Measurements from ENCODE around the gene ZNF275.
"Not testable (repeated sequence)": the region's sequence is repeated elsewhere in the genome, so short reads cannot be mapped to it uniquely, and the experiment has no call there.

ZNF275 gene

DNA sequence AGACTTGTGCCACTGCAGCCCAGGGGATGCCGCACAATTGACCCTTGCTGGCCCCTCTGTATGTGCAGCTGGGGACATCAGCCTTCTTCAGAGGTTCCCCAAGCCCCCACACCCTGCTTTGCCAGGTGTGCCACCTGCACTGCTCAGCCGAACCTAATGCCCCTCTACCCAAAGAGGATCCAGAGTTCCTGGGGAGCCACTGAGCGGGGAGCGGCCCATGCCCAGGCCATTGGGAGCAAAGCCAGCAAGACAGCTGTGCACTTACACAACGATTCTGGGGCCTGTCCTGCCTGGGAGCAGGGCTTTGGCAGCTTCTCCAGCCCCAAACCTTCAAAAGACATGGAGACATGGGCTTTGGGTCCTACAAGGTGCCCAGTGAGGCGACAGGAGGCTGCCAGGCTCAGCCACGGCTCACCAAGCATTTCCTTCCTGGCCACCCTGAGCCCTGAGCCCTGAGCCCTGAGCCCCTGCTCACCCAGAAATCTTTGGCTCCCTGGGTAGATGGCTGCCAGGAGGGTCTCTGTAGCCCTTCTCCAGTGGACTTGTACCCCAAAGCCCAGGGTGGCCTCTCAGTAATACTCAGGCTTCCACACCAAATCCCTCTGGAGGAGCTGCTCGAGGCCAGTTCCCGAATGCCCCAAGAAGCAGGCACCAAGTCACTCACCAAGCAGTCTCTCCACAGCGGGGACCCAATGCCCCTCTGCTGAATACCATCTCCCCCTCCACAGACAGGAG is 54.2 kb downstream of the ZNF275 start:
- no peak for DNase-seq (ENCODE audit: low spot score)

DNA sequence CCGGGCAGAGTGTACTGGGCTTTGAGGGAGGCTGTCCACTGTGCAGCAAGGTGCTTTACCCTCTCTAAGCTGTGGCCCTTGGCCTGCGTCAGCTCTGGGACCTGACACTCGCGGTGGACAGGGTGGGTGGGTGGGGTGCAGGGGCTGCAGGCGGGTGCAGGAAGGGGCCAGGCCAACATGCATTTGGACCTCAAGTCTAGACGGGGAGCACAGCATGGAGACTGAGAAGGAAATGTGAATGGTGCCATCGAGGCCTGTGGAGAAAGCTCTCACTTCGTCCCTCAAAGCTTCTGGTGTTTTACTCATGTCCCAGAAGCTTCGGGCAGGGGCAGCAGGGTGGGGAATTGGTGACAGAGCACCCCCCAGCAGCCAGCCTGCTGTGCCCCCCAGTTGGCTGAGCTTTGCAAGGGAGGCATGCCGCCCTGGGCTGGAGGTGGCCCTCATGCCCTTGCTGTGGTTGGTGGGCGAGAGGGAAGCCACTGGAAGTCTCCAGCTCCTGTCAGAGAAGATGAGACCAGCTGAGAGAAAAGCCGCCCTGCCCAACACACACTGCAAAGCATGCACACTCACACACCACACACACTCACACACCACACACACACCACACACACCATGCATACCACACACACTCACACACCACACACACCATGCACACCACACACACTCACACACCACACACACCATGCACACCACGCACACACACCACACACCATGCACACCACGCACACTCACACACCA is 54.9 kb downstream of the ZNF275 start:
- no peak for DNase-seq (ENCODE audit: low spot score)

DNA sequence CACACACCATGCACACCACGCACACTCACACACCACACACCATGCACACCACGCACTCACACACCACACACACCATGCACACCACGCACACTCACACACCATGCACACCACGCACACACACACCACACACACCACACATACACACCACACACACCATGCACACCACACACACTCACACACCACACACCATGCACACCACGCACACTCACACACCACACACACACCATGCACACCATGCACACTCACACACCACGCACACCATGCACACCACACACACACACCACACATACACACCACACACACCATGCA is 55.5 kb downstream of the ZNF275 start:
- DNase-seq (ENCODE audit: low spot score): not testable (repeated sequence)

DNA sequence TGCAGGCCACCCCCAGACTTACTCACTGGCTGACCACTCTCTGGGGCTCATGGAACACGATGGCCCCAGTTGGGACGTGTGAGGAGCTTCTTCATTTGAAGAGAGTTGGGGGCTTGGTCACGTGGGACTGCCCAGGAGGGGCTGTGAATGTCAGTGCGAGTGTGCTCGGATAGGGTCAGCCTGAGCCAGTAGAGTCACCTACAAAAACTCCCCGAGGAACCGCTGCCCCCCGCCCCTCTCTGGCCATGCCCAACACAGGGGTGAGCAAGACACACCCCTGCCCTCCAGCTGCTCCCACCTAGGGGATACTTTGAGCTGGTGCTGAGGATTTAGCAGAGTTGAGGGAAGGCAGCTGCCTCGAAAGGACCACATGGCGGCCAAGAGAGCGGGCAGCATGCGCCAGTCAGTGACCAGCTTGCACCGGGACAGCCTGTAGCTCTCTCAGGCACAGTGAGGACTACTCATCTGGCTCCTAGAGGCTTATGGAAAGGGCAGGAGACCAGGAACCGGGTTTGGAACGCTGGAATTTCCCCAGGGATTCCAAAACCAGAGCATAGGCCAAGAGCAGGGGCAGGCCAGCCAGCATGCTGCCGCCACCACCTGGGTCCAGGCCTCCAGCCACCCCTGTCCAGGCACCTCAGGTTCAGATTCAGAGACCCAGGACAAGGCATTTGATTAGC is 58.8 kb downstream of the ZNF275 start:
- DNase-seq (ENCODE audit: low spot score): no peak

DNA sequence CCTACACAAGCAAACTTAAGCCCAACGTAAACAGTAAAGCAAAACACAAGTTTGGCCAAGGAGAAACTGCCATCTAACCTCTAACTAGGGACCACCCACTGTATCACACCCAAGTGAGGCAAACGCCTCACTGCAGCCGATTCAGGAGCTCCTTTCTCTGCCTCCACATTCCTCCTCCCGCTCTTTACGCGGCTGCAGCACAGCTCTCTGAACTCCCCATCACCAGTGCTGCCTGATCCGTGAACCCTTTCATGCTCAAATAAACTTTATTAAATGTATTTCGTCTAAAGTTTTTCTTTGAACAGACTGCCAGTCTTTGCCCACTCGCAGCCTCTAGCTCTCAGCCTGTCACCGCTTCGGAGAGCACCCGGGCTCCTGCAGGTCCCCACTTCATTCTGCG is 60.7 kb downstream of the ZNF275 start:
- no peak for DNase-seq (ENCODE audit: low spot score)

DNA sequence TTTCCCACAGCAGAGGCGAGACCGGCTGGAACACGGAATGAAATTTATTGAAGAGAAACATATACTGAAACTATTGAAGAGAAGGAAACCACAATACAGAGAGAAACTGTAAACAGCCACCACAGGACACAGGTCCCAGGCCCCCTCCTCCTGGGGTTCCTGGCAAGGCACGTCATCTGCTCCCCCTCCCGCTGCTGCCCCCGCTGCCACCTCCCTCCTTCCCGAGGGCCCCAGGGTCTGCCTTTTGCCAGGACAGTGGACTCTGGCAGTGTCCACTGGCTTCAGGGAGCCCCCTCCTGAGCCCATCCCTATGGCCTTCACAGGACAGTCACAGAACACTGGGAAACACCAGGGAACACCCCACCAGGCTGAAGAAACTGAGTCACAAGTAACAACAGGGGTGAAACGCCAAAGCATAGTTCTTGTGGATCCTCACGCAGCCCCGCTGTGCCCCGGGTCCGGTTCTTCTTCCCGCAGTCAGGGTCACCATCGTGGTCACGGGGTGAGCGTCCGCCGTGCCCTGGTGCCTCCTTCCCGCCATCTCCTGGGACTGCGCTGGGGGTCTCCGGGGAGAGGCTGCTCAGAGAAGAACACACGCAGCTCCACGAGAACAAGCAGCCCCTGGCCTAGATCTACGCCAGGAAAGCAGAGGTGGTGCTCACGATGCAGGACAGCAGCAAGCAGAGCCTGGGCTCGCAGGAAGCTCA is 61.8 kb downstream of the ZNF275 start:
- DNase-seq (ENCODE audit: low spot score): no peak

DNA sequence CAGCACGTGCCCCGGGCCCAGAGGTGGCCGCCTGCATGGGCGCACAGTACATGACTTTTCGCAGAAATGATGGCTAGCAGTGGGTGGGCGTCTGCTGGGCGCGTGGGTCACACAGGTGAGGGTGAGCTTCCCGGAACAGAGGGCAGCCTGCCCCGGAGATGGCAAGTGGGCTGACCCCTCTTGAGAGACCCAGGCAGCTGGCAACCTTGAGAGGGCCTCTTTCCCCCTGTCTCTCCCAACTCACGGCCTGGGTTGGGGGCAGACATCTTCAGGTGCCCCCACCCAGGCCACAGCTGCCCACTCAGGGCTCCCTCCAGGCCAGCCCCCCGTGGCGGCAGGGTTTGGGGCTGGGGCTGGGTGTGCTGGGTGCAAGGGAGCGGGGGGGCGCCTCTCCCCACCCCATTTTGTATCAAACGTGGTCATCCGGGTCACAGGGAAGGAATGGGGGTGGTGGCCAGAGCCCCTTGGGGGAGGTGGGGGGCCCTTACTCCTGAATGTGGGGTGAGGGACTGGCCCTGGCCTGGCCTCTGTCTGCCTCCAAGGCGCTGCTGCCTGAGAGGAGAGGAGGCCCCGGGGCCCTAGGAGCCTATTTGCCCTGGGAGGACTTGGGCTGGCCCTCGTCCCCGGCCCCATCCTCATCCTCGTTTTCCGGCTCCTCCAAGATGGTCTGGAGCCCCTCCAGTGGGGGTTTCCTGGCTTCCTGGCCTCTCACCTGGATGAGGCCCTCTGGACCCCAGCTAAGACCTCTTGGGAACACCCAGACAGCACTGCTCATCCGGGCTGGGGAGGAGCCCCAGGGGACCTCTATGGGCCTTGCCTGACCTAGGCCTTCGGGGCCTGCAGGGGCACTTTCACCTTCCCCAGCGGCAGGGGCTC is 62.6 kb downstream of the ZNF275 start:
- no peak for DNase-seq (ENCODE audit: low spot score)

DNA sequence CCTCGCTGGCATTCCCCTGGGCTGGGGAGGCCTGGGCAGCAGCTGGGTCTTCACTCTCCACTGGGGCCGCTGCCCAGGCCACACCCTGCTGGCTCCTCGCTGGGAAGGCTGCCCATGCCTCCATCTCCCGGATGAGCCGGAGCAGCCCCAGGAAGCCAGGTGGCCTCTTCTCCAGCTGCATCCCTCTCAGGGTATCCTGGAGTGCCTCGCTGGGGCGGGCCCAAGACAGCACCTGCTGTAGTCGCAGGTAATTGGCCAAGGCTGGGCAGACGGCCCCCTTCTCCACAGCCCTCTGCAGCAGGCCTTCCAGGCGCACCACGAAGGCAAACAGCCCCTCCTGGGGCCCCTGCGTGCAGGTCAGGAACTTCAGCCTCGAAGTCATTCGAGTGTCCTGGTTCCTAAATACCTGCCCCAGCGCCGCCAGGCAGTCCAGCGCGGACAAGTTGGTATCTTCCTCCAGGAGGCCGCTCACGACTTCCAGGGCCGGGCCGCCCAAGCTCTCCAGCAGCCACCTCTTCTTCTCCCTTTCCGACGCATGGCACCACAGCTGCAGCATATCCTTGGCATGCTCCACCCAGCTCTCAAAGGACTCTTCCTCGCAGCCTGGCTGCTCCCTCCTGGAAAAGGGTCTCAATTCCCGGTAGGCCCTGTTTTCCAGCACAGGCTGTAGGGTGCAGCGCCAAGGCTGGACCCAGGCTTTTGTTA is 63.5 kb downstream of the ZNF275 start:
- no peak for DNase-seq (ENCODE audit: low spot score)

DNA sequence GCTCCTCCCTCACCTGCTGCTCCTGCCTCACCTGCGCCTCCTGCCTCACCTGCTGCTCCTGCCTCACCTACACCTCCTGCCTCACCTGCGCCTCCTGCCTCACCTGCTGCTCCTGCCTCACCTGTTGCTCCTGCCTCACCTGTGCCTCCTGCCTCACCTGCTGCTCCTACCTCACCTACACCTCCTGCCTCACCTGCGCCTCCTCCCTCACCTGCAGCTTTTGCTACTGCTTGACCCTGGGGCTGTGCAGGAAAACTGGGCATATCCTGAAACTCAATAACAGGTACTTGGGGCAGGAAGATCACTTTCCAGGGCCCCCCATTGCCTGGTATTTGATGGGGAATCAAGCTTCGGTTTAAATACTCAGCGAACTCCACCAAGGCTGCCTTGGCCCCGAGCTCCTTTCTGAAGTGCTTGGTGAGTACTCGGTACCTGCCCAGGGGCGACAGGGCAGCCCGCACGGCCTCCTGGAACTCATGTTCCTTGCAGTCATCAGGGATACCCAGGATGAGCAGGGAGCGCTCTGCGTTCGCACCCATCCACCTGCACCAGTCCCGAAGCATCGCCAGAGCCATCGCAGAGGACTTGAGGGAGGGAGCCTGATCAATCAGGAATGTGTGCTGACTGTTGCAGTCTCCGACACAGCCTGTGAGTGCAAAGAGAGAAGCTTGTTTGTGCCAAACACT is 64.5 kb downstream of the ZNF275 start:
- no peak for DNase-seq (ENCODE audit: low spot score)

DNA sequence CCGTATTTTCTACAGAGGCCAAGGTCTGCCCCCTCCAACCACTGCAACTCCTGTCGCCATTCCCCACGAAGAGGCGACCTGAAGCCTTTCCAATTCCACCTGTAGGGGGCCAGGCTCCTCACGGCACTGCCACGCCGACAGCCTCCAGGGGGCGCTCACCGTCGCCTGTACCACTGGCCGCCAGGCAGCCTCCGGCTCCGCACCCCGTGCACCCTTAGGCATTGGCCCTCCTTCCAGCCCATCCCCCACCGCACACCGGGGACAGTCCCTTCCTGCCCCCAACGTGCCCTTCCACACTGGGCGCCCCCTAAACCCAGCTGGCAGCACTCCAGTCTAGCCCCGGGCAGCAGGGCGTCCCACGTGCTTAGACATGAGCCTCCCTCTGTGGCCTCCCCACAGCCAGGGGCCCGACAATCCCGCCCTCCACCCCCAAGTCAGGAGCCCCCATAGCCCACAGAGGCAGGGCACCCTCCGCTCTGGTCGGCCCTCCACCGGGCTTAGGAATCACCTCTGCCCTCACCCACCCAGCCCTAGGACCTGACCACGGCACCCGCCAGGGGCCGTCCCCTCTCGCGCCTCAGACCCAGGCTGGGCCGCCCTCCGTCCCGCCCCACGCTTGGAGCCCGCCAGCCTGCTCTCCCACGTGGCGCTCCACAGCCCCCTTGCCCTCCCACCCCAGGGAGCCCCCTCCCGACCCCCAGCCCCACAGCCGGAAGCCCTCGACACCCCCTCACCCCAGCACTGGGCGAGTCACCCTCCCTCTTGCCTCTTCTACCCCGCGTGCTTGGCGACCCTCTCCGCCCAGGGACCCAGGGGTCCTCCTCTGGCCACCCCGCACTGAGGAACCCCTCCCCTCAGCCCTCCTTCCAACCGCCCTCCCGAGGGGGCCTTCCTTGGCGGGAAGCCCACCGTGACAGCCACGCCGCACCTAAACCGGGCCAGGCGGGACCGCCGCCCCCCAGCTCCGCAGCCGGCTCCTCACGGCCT is 66.5 kb downstream of the ZNF275 start:
- DNase-seq (ENCODE audit: low spot score): peak; percentile 79

DNA sequence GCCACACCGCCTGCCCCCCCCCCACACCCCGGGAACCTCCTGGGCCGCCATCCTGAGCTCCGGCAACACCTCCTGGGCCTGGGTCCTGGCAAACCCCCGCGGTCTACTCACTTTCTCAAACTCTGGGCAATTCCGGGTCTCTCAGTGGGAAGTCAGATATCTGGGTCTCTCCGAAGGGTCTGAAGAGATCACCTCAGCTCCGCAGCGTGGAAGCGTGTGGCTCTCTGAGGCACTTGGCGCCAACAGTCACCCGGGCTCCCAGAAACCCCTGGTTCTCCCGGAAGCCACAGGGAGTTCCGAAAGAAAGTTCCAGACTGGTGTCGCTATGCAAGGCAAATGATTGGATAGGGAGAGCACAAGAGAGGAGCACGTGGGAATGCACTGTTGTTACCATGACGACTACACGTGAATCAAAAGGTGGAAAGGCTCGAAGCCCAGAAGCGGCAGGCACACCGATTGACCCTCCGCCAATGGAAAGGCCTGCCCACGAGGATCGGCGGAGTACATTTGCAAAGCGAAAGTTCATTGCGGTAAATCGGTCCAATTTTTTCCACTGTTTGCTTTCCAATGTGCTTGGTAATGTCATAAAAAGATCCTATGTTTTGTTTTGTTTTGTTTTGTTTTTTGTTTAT is 67.3 kb downstream of the ZNF275 start, which contains the start of gene PNMA6E:
Gene PNMA6E (minus strand): TSS at position 218 of the 632 bp plus-strand sequence. CDS start 2,501 bp downstream, outside the sequence.
- no peak for DNase-seq (ENCODE audit: low spot score)
